Uterus (tissue), 4 donors: Measurements from ENCODE around the gene FGFR2. TPM values are rescaled to one million over a fixed set of nuclear protein-coding genes. Genes with fewer than 3 reads are reported as not detected.
A peak's percentile ranks its signal among the peaks of the same experiment; 100 is the strongest.

Experiments used
- DNase-seq, 2 donors: peaks; one replicate each; pipeline ENCODE4 v3.0.0-alpha.2; 2019 to 2020
- H3K27ac ChIP-seq, 2 donors: fragments of 200-600 bp; sonication (generic); 1 replicate in 1 of 2; 2 replicates in 1 of 2; pipeline ENCODE4 v1.5.1; 2016 to 2018
- H3K27me3 ChIP-seq, 2 donors: fragments of 200-600 bp; sonication (generic); one replicate each; pipeline ENCODE4 v1.5.1; 2018 to 2019; ENCODE audit warnings: control low read depth in 1 of 2
- H3K36me3 ChIP-seq, 2 donors: fragments of 200-600 bp; sonication (generic); one replicate each; pipeline ENCODE4 v1.5.1; 2019; ENCODE audit warnings: control low read depth in 1 of 2
- H3K4me1 ChIP-seq, 2 donors: fragments of 200-600 bp; sonication (generic); one replicate each; pipeline ENCODE4 v1.5.1; 2018 to 2019; ENCODE audit warnings: control low read depth in 1 of 2
- H3K4me3 ChIP-seq, 2 donors: fragments of 200-600 bp; sonication (generic); 1 replicate in 1 of 2; 2 replicates in 1 of 2; pipeline ENCODE4 v1.5.1; 2018 to 2019; ENCODE audit warnings: mild to moderate bottlenecking in 1 of 2
- H3K9me3 ChIP-seq, 2 donors: fragments of 200-600 bp; sonication (generic); one replicate each; pipeline ENCODE4 v1.5.1; 2019; ENCODE audit warnings: control low read depth in 1 of 2
- CTCF ChIP-seq, 4 experiments: fragments of 200-600 bp in 2 of 4; fragments of 450-650 bp in 2 of 4; sonication (generic) in 2 of 4; IDR thresholded peaks; one replicate each; pipeline ENCODE4 v1.5.1; 2016 to 2019; ENCODE audit warnings: antibody characterized with exemption in 4 of 4, mild to moderate bottlenecking in 2 of 4, moderate library complexity in 1 of 4
- POLR2A ChIP-seq, 2 donors: fragments of 450-650 bp; IDR thresholded peaks; one replicate each; pipeline ENCODE4 v1.6.1; 2016; ENCODE audit warnings: antibody characterized with exemption in 2 of 2, mild to moderate bottlenecking in 1 of 2, moderate library complexity in 1 of 2
- intact Hi-C: fragments of 100-400 bp; cut with DNase I; formaldehyde crosslinking; loops from one replicate; pipeline ENCODE4 v1.15.1; 2023; ENCODE audit warnings: low total_unique reads
- total RNA-seq, 4 donors: library from RNA; depleted of rRNA in 3 of 4; stranded (reverse); fragments of >200 nt in 3 of 4; gene quantifications; one replicate each; pipeline versions ENCODE4 v1.1.0 to v1.2.4, GENCODE V29; 2014 to 2023
- donor health status: DM: yes; HTN: yes; CAD: no.

The FGFR2 gene
- total RNA-seq, 4 donors from 2014 or later = 27.4 to 159 (median 111) TPM

DNA sequence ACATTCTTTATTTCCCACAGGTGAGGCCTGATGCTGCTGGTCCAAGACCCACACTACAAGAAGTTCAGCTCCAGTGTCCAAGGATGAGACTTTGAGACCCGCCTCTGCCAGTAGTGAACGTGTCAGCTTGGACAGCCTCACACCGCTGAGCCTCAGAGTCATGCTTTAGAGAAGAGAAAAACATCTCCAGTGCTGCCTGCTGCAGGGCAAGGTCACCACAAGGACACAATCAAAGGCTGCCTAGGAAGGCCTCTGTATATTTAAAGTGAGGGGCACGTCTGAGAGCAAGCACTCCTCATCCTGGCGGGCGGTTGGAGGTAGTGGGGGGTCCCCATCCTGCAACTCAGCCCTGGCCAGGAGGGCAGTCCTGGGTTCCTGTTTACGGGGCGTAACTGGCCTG lies 19.3 kb downstream of the FGFR2 start:
- no peak for DNase-seq
- H3K4me3 ChIP-seq = no peak overlapping the region
- no peaks in the 10 kb centered on the region for H3K9me3 ChIP-seq
- intact Hi-C loops = no loop called here
- H3K36me3 ChIP-seq = no peaks in the 10 kb centered on the region
- no peaks in the 10 kb centered on the region for H3K27me3 ChIP-seq
- peak overlapping the region; percentile 28 to 39 for H3K27ac ChIP-seq
- no peaks in the 10 kb centered on the region for H3K4me1 ChIP-seq
- TF ChIP-seq POLR2A (IDR thresholded peaks at IDR 0.05) = no peak
- TF ChIP-seq CTCF (IDR thresholded peaks at IDR 0.05) = no peak

GRCh38 chr10:121578298-121578697 lies 19.9 kb downstream of the FGFR2 start:
- DNase-seq = no peak
- no peak for TF ChIP-seq CTCF (IDR thresholded peaks at IDR 0.05)
- no peak for TF ChIP-seq POLR2A (IDR thresholded peaks at IDR 0.05)
- Histone ChIP-seq H3K4me3 (no peak overlapping the region), H3K27ac (peak overlapping the region; percentile 28 to 39), H3K27me3 (no peaks in the 10 kb centered on the region), H3K9me3 (no peaks in the 10 kb centered on the region), H3K36me3 (no peaks in the 10 kb centered on the region), H3K4me1 (no peaks in the 10 kb centered on the region)
- intact Hi-C loops = no loop called here

DNA sequence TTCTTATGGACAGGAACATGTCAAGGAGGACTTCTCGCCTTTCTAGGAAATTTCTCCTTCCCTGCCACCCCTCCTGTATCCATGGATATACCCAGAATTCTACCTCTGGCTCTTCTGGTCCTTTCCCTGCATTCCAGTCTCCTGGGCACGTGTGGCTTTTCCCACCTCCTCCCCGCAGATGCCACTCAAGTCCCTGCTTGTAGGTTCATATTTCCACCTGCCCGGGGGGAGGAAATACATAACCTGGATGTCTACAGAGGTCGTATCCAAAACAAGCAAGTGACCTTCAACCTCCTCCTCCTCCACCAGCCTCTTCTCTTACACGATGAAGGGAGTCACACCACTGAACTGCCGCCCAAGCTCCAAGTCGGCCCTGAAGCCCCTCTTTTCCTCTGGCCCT lies 20.7 kb downstream of the FGFR2 start:
- no peaks in the 10 kb centered on the region for H3K27me3 ChIP-seq
- peak overlapping the region; percentile 28 to 39 for H3K27ac ChIP-seq
- no peak overlapping the region for H3K4me3 ChIP-seq
- intact Hi-C loops = no loop called here
- DNase-seq = no peak
- no peaks in the 10 kb centered on the region for H3K9me3 ChIP-seq
- TF ChIP-seq POLR2A (IDR thresholded peaks at IDR 0.05) = no peak
- TF ChIP-seq CTCF (IDR thresholded peaks at IDR 0.05) = no peak
- H3K4me1 ChIP-seq = no peaks in the 10 kb centered on the region
- H3K36me3 ChIP-seq = no peaks in the 10 kb centered on the region

DNA sequence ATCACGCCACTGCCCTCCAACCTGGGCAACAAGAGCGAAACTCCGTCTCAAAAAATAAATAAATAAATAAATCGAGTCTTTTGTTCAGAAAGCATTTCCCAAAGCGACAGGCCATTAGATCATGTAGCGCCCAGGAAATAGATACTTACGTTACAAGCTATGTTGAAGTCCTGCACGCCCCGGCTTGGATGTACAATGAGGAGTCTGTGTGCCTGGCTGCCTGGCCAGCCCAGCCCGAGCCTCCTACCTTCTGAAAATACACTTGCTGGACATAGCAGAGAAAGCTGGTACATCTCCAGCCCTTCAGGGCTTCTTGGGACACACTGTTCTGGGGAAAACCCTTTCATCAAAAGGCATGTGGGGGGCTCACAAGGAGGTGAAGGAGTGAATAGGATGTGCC lies 22.1 kb downstream of the FGFR2 start:
- Histone ChIP-seq H3K9me3 (no peaks in the 10 kb centered on the region), H3K36me3 (no peaks in the 10 kb centered on the region), H3K4me1 (no peaks in the 10 kb centered on the region), H3K27ac (peak overlapping the region; percentile 62 to 77), H3K4me3 (no peak overlapping the region), H3K27me3 (no peaks in the 10 kb centered on the region)
- TF ChIP-seq CTCF (IDR thresholded peaks at IDR 0.05) (no peak), POLR2A (IDR thresholded peaks at IDR 0.05) (no peak)
- intact Hi-C loops = no loop called here
- DNase-seq = no peak

DNA sequence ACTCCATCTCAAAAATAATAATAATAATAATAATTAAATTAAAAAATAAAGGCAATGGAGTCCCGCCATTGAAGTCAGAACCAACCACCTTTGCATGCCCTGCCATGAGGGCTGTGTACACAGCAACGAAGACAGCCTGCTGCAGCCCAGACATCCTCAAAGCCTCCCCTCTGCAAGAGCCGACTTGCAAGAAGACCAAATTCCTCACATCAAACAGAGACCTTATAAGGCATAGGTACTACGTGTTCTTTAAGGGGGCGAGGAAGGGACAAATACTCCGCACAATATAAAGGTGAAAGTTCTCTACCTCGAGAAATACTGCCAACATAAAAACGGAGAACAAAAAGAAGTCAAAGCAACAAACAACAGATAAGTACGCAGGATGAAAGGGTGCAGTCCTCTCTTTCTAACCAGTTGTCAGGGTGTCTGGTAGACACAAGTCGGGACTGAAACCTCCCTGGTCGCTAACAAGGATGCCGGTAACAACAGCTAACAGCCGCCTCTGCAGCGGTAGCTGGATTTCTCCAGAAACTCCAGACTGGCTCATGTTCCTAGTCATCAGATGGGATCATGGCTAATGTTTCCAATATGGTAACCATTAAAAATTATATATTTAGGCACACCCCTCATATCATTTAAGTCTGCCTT lies 23.6 kb downstream of the FGFR2 start:
- peak overlapping the region; percentile 62 to 77 for H3K27ac ChIP-seq
- no peaks in the 10 kb centered on the region for H3K27me3 ChIP-seq
- H3K36me3 ChIP-seq = no peaks in the 10 kb centered on the region
- H3K9me3 ChIP-seq = no peaks in the 10 kb centered on the region
- H3K4me1 ChIP-seq = no peaks in the 10 kb centered on the region
- no peak for DNase-seq
- peak overlapping the region in 1 of 2 donors; percentile 0 for H3K4me3 ChIP-seq
- TF ChIP-seq CTCF (IDR thresholded peaks at IDR 0.05) (no peak), POLR2A (IDR thresholded peaks at IDR 0.05) (no peak)
- intact Hi-C loops = no loop called here
